Activated CD4-positive, alpha-beta T cell treated with anti-CD3 and anti-CD28 coated beads, Interleukin-2, amount 10 ng/mL, durations not matched to agents 7 days and 5 days (primary cell): ENCODE data around the gene SGK2. TPM values are rescaled to one million over a fixed set of nuclear protein-coding genes. Genes with fewer than 3 reads are reported as not detected.
"Not testable (repeated sequence)": the region's sequence is repeated elsewhere in the genome, so short reads cannot be mapped to it uniquely, and the experiment has no call there.

Experiments used
- CTCF ChIA-PET: fragments of 350-600 bp; sonication (Branson Sonifier 250); formaldehyde crosslinking; loops from one replicate; lab custom pipeline; 2021; ENCODE audit warnings: antibody characterized with exemption; lab: Charles Lee
- POLR2A ChIA-PET: fragments of 350-600 bp; sonication (Branson Sonifier 250); formaldehyde crosslinking; loops from one replicate; lab custom pipeline; 2021; ENCODE audit warnings: antibody characterized with exemption; lab: Charles Lee
- DNase-seq: peaks from one replicate; pipeline ENCODE4 v3.0.0-alpha.2; 2020
- H3K27ac Mint-ChIP-seq: one replicate; pipeline ENCODE4 v1.8.0; 2021; ENCODE audit warnings: mild to moderate bottlenecking, moderate library complexity, mixed read lengths
- H3K27me3 Mint-ChIP-seq: one replicate; pipeline ENCODE4 v1.8.0; 2021; ENCODE audit warnings: mixed read lengths
- H3K36me3 Mint-ChIP-seq: one replicate; pipeline ENCODE4 v1.8.0; 2021; ENCODE audit warnings: low read depth, mixed read lengths
- H3K4me1 Mint-ChIP-seq: one replicate; pipeline ENCODE4 v1.8.0; 2021; ENCODE audit warnings: mixed read lengths
- H3K4me3 Mint-ChIP-seq: one replicate; pipeline ENCODE4 v1.8.0; 2021; ENCODE audit warnings: mild to moderate bottlenecking, moderate library complexity, mixed read lengths
- H3K9me3 Mint-ChIP-seq: one replicate; pipeline ENCODE4 v1.8.0; 2021; ENCODE audit warnings: mixed read lengths
- total RNA-seq, 2 experiments: library from RNA; stranded (reverse); gene quantifications; one replicate each; pipeline ENCODE4 v1.2.3, GENCODE V29; 2021

The SGK2 gene
- total RNA-seq, 2 experiments from 2014 or later = 0.37 to 0.40 TPM

- ChIA-PET CTCF (interaction anchor here (1.0 to 1.2 kb wide), 2 partner anchors 14 to 18 kb away, joined by 3 read pairs; no protein-coding TSS in a partner anchor), POLR2A (no interaction called here)
- Mint-ChIP-seq H3K27ac (no peak overlapping the region), H3K4me3 (no peak overlapping the region), H3K9me3 (no peaks in the 10 kb centered on the region), H3K27me3 (no peaks in the 10 kb centered on the region), H3K36me3 (no peaks in the 10 kb centered on the region), H3K4me1 (no peaks in the 10 kb centered on the region)
- DNase-seq = no peak
Observed at GRCh38 chr20:43569282-43569681, 10.5 kb downstream of the SGK2 start.

- ChIA-PET POLR2A (no interaction called here), CTCF (interaction anchor here (1.0 kb wide), 1 partner anchor 19 kb away, joined by 3 read pairs; no protein-coding TSS in a partner anchor)
Observed at GRCh38 chr20:43570496-43570895, 11.7 kb downstream of the SGK2 start.

GRCh38 chr20:43571310-43571709 is 12.5 kb downstream of the SGK2 start:
- H3K4me1 Mint-ChIP-seq = no peaks in the 10 kb centered on the region
- no peaks in the 10 kb centered on the region for H3K27me3 Mint-ChIP-seq
- no peak overlapping the region for H3K4me3 Mint-ChIP-seq
- no peak overlapping the region for H3K27ac Mint-ChIP-seq
- ChIA-PET CTCF (no interaction called here), POLR2A (no interaction called here)
- no peak for DNase-seq
- no peaks in the 10 kb centered on the region for H3K9me3 Mint-ChIP-seq
- H3K36me3 Mint-ChIP-seq = no peaks in the 10 kb centered on the region

More at GRCh38 chr20:43570496-43570895, 11.7 kb downstream of the SGK2 start:
- no peaks in the 10 kb centered on the region for H3K36me3 Mint-ChIP-seq
- no peak for DNase-seq
- H3K27ac Mint-ChIP-seq = no peak overlapping the region
- no peak overlapping the region for H3K4me3 Mint-ChIP-seq
- no peaks in the 10 kb centered on the region for H3K27me3 Mint-ChIP-seq
- no peaks in the 10 kb centered on the region for H3K9me3 Mint-ChIP-seq
- H3K4me1 Mint-ChIP-seq = no peaks in the 10 kb centered on the region

- Mint-ChIP-seq H3K27ac (no peak overlapping the region), H3K4me1 (no peaks in the 10 kb centered on the region), H3K27me3 (no peaks in the 10 kb centered on the region), H3K36me3 (no peaks in the 10 kb centered on the region), H3K4me3 (no peak overlapping the region), H3K9me3 (no peaks in the 10 kb centered on the region)
- POLR2A ChIA-PET = interaction anchor here (0.5 kb wide), 1 partner anchor 318 kb away, joined by 4 read pairs; no protein-coding TSS in a partner anchor
- CTCF ChIA-PET = no interaction called here
- DNase-seq = no peak
Observed at GRCh38 chr20:43571771-43572170, 12.9 kb downstream of the SGK2 start.

- Mint-ChIP-seq H3K27me3 (no peaks in the 10 kb centered on the region), H3K36me3 (no peaks in the 10 kb centered on the region), H3K4me3 (no peak overlapping the region), H3K9me3 (no peaks in the 10 kb centered on the region), H3K4me1 (no peaks in the 10 kb centered on the region), H3K27ac (no peak overlapping the region)
- no peak for DNase-seq
- ChIA-PET POLR2A (no interaction called here), CTCF (no interaction called here)
Observed at GRCh38 chr20:43572891-43573290, 14.1 kb downstream of the SGK2 start.

- POLR2A ChIA-PET = no interaction called here
- H3K4me1 Mint-ChIP-seq = peaks cover 3% of the 10 kb centered on the region
Observed at GRCh38 chr20:43576108-43576507, 17.3 kb downstream of the SGK2 start.

GRCh38 chr20:43579861-43580793 is 21.3 kb downstream of the SGK2 start:
- Mint-ChIP-seq H3K4me1 (peaks cover 3% of the 10 kb centered on the region), H3K9me3 (no peaks in the 10 kb centered on the region), H3K27ac (no peak overlapping the region), H3K4me3 (no peak overlapping the region), H3K27me3 (no peaks in the 10 kb centered on the region), H3K36me3 (no peaks in the 10 kb centered on the region)
- DNase-seq = no peak
- POLR2A ChIA-PET = no interaction called here
- CTCF ChIA-PET = no interaction called here

More at GRCh38 chr20:43576108-43576507, 17.3 kb downstream of the SGK2 start:
- no peaks in the 10 kb centered on the region for H3K27me3 Mint-ChIP-seq
- no peak overlapping the region for H3K27ac Mint-ChIP-seq
- no peak overlapping the region for H3K4me3 Mint-ChIP-seq
- no peaks in the 10 kb centered on the region for H3K9me3 Mint-ChIP-seq
- no peaks in the 10 kb centered on the region for H3K36me3 Mint-ChIP-seq
- DNase-seq = no peak
- CTCF ChIA-PET = no interaction called here

GRCh38 chr20:43583133-43583864 is 24.5 kb downstream of the SGK2 start:
- ChIA-PET CTCF (interaction anchor here (0.7 to 0.9 kb wide), 3 partner anchors 14 to 106 kb away, joined by 3 read pairs; no protein-coding TSS in a partner anchor), POLR2A (interaction anchor here (0.6 kb wide), 1 partner anchor 69 kb away, joined by 4 read pairs; no protein-coding TSS in a partner anchor)
- DNase-seq = no peak
- H3K27me3 Mint-ChIP-seq = no peaks in the 10 kb centered on the region
- no peaks in the 10 kb centered on the region for H3K9me3 Mint-ChIP-seq
- H3K4me3 Mint-ChIP-seq = no peak overlapping the region
- peaks cover 3% of the 10 kb centered on the region for H3K4me1 Mint-ChIP-seq
- no peaks in the 10 kb centered on the region for H3K36me3 Mint-ChIP-seq
- H3K27ac Mint-ChIP-seq = no peak overlapping the region

GRCh38 chr20:43583982-43584432 is 25.2 kb downstream of the SGK2 start:
- POLR2A ChIA-PET = interaction anchor here (0.6 kb wide), 1 partner anchor 70 kb away, joined by 4 read pairs; no protein-coding TSS in a partner anchor
- Mint-ChIP-seq H3K9me3 (no peaks in the 10 kb centered on the region), H3K27me3 (no peaks in the 10 kb centered on the region), H3K4me1 (peaks cover 3% of the 10 kb centered on the region), H3K36me3 (no peaks in the 10 kb centered on the region), H3K4me3 (no peak overlapping the region), H3K27ac (no peak overlapping the region)
- no peak for DNase-seq
- CTCF ChIA-PET = interaction anchor here (0.7 to 0.9 kb wide), 2 partner anchors 14 to 107 kb away, joined by 3 read pairs; no protein-coding TSS in a partner anchor

- Mint-ChIP-seq H3K27me3 (no peaks in the 10 kb centered on the region), H3K4me1 (peaks cover under 1% of the 10 kb centered on the region), H3K27ac (no peak overlapping the region), H3K4me3 (no peak overlapping the region), H3K9me3 (no peaks in the 10 kb centered on the region), H3K36me3 (no peaks in the 10 kb centered on the region)
- no peak for DNase-seq
- POLR2A ChIA-PET = no interaction called here
- CTCF ChIA-PET = no interaction called here
Observed at GRCh38 chr20:43584448-43585136, 25.8 kb downstream of the SGK2 start.

GRCh38 chr20:43586641-43587040 is 27.8 kb downstream of the SGK2 start:
- ChIA-PET POLR2A (no interaction called here), CTCF (interaction anchor here (0.6 kb wide), 1 partner anchor 22 kb away, joined by 3 read pairs; no protein-coding TSS in a partner anchor)
- no peak for DNase-seq
- H3K9me3 Mint-ChIP-seq = no peaks in the 10 kb centered on the region
- peaks cover 19% of the 10 kb centered on the region for H3K4me1 Mint-ChIP-seq
- H3K27ac Mint-ChIP-seq = no peak overlapping the region
- H3K36me3 Mint-ChIP-seq = no peaks in the 10 kb centered on the region
- H3K4me3 Mint-ChIP-seq = no peak overlapping the region
- no peaks in the 10 kb centered on the region for H3K27me3 Mint-ChIP-seq

GRCh38 chr20:43588526-43588925 is 29.7 kb downstream of the SGK2 start:
- H3K4me1 Mint-ChIP-seq = peaks cover 20% of the 10 kb centered on the region
- H3K27ac Mint-ChIP-seq, DNase-seq, CTCF ChIA-PET, H3K36me3 Mint-ChIP-seq, H3K27me3 Mint-ChIP-seq, POLR2A ChIA-PET, H3K4me3 Mint-ChIP-seq, H3K9me3 Mint-ChIP-seq: not testable (repeated sequence)
